Measurements from ENCODE around the gene PLD6. TPM values are rescaled to one million over a fixed set of nuclear protein-coding genes. Genes with fewer than 3 reads are reported as not detected.

The PLD6 gene
- total RNA-seq, 4 donors from 2014 or later: 6.0 to 11.1 (median 8.2) TPM

DNA sequence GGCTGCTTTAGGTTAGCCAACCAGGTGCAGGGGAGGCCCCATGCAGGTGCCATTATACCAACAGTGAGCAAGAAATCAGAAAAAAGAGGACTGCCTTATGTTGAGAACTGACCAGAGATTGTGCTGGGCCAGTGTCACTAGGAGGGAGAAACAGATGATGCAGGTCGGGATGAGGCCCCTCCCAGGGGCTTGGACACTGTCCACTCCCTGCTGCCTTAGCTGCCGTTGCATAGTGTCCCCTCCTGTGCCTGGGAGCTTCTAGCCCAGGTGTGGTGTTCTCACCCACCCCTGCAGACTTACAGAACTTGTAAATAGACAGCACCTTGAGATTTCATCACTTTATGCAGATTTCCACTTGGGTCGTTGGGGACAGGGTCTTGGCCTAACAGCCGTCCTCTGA is 36.7 kb downstream of the PLD6 start:
- Histone ChIP-seq H3K9me3 (no peaks in the 10 kb centered on the region), H3K4me1 (peaks cover 0 to 7% (median 0%) of the 10 kb centered on the region in 4 donors), H3K27ac (no peak overlapping the region), H3K4me3 (no peak overlapping the region), H3K27me3 (no peaks in the 10 kb centered on the region), H3K36me3 (peaks cover 0 to 94% (median 8%) of the 10 kb centered on the region in 3 donors)
- 82 to 84% methylated on average over 4 of the region's 4 CpGs for WGBS, 2 donors
- no peak for DNase-seq (ENCODE audit: low spot score in 2 of 2)
- TF ChIP-seq POLR2A (IDR thresholded peaks at IDR 0.05) (no peak), EP300 (IDR thresholded peaks at IDR 0.05) (no peak)
- TF ChIP-seq, protein P1, sequence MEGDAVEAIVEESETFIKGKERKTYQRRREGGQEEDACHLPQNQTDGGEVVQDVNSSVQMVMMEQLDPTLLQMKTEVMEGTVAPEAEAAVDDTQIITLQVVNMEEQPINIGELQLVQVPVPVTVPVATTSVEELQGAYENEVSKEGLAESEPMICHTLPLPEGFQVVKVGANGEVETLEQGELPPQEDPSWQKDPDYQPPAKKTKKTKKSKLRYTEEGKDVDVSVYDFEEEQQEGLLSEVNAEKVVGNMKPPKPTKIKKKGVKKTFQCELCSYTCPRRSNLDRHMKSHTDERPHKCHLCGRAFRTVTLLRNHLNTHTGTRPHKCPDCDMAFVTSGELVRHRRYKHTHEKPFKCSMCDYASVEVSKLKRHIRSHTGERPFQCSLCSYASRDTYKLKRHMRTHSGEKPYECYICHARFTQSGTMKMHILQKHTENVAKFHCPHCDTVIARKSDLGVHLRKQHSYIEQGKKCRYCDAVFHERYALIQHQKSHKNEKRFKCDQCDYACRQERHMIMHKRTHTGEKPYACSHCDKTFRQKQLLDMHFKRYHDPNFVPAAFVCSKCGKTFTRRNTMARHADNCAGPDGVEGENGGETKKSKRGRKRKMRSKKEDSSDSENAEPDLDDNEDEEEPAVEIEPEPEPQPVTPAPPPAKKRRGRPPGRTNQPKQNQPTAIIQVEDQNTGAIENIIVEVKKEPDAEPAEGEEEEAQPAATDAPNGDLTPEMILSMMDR (IDR thresholded peaks at IDR 0.05): no peak

DNA sequence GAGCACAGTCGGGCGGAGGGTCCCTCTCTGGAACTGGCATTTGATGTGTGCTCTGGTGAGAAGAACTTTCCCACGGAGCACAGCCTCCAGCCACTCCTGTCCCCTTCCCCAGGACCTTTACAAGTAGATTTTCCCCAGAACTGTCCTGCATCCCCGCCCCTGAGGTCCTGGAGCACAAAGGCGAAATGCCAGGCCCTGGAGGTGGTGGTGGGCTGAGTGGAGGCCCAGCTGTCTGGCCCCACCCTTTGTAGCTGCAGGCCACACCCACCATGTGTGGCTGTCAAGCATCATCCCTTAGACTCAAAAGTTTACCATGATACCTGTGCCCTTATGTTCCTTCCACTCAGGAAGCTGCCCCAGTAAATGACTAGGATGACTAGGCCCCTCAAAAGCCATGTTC is 37.7 kb downstream of the PLD6 start:
- no peak overlapping the region for H3K4me3 ChIP-seq
- WGBS, 2 donors: 83 to 90% methylated on average over 4 to 5 of the region's 5 CpGs
- H3K27me3 ChIP-seq: no peaks in the 10 kb centered on the region
- H3K27ac ChIP-seq: no peak overlapping the region
- H3K9me3 ChIP-seq: no peaks in the 10 kb centered on the region
- H3K4me1 ChIP-seq: peaks cover 0 to 7% (median 0%) of the 10 kb centered on the region in 4 donors
- peaks cover 0 to 94% (median 8%) of the 10 kb centered on the region in 3 donors for H3K36me3 ChIP-seq
- TF ChIP-seq EP300 (IDR thresholded peaks at IDR 0.05) (no peak), POLR2A (IDR thresholded peaks at IDR 0.05) (no peak)
- TF ChIP-seq, protein P1 (IDR thresholded peaks at IDR 0.05): no peak
- no peak for DNase-seq (ENCODE audit: low spot score in 2 of 2)

DNA sequence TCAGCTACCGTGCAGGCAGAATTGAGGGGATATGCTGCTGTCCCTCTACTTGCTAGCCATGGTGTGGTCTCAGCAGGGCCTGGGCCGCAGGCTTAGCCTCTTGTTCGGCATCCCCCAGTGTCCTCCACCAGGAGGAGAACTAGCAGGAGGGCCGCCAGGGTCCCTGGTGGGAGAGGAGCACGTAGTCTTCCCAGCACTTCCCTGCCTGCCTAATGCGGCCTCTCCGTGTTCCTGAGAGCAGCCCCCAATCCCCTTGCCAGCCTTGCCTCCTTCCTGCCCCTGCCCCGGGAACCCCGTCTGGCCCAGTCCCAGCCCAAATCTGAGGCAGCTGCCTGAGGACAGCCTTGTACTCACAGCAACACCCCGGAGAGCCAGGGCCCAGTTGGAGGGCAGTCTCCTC is 38.1 kb downstream of the PLD6 start:
- TF ChIP-seq POLR2A (IDR thresholded peaks at IDR 0.05): no peak
- TF ChIP-seq EP300 (IDR thresholded peaks at IDR 0.05): no peak
- TF ChIP-seq, protein P1 (IDR thresholded peaks at IDR 0.05): no peak
- Histone ChIP-seq H3K9me3 (no peaks in the 10 kb centered on the region), H3K36me3 (peaks cover 0 to 94% (median 8%) of the 10 kb centered on the region in 3 donors), H3K27ac (no peak overlapping the region), H3K27me3 (no peaks in the 10 kb centered on the region), H3K4me3 (no peak overlapping the region), H3K4me1 (peaks cover 0 to 7% (median 0%) of the 10 kb centered on the region in 4 donors)
- no peak for DNase-seq (ENCODE audit: low spot score in 2 of 2)
- 87 to 98% methylated on average over 7 to 10 of the region's 10 CpGs for WGBS, 2 donors

DNA sequence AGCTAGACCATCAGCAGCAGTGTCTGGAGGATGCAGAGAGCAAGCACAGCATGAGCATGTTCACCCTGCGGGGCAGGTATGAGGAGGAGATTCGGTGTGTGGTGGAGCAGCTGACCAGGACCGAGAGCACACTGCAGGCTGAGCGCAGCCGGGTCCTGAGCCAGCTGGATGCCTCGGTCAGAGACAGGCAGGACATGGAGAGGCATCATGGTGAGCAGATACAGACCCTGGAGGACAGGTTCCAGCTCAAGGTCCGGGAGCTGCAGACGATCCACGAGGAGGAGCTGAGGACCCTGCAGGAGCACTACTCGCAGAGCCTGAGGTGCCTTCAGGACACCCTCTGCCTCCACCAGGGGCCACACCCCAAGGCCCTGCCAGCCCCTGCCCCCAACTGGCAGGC is 38.8 kb downstream of the PLD6 start:
- peaks cover 0 to 94% (median 12%) of the 10 kb centered on the region in 3 donors for H3K36me3 ChIP-seq
- no peak overlapping the region for H3K4me3 ChIP-seq
- no peaks in the 10 kb centered on the region for H3K9me3 ChIP-seq
- peaks cover 0 to 4% (median 0%) of the 10 kb centered on the region in 4 donors for H3K4me1 ChIP-seq
- DNase-seq (ENCODE audit: low spot score in 2 of 2): no peak
- TF ChIP-seq EP300 (IDR thresholded peaks at IDR 0.05) (no peak), POLR2A (IDR thresholded peaks at IDR 0.05) (no peak)
- TF ChIP-seq, protein P1 (IDR thresholded peaks at IDR 0.05): no peak
- WGBS, 2 donors: 91 to 92% methylated on average over 9 to 10 of the region's 10 CpGs
- H3K27ac ChIP-seq: no peak overlapping the region
- no peaks in the 10 kb centered on the region for H3K27me3 ChIP-seq

DNA sequence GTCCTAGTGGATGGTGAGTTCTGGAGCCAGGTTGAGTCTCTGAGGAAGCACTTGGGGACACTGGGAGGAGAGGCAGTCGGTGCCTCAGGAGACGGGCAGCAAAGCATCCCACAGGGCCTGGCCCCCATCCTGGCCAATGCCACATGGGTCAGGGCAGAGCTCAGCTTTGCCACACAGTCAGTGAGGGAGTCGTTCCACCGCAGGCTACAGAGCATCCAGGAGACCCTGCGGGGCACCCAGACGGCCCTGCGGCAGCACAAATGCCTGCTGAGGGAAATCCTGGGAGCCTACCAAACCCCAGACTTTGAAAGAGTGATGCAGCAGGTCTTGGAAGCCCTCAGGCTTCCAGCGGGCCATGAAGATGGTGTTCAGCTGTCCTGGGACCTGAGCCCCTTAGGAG is 39.7 kb downstream of the PLD6 start:
- 81 to 89% methylated on average over 3 to 5 of the region's 8 CpGs for WGBS, 2 donors
- H3K4me3 ChIP-seq: no peak overlapping the region
- no peak for DNase-seq (ENCODE audit: low spot score in 2 of 2)
- H3K9me3 ChIP-seq: no peaks in the 10 kb centered on the region
- H3K36me3 ChIP-seq: peaks cover 0 to 94% (median 15%) of the 10 kb centered on the region in 3 donors
- H3K27ac ChIP-seq: no peak overlapping the region
- H3K27me3 ChIP-seq: no peaks in the 10 kb centered on the region
- no peaks in the 10 kb centered on the region for H3K4me1 ChIP-seq
- no peak for TF ChIP-seq POLR2A (IDR thresholded peaks at IDR 0.05)
- no peak for TF ChIP-seq EP300 (IDR thresholded peaks at IDR 0.05)
- TF ChIP-seq, protein P1 (IDR thresholded peaks at IDR 0.05): no peak

All from tibial nerve (tissue), 4 donors.